Astrocyte (in vitro differentiated cells and primary cell): ENCODE data around the gene LAMC1. TPM values are rescaled to one million over a fixed set of nuclear protein-coding genes. Genes with fewer than 3 reads are reported as not detected.
"Not testable (repeated sequence)": the region's sequence is repeated elsewhere in the genome, so short reads cannot be mapped to it uniquely, and the experiment has no call there.

Experiments
- DNase-seq: peaks from one replicate; pipeline ENCODE4 v3.0.0-alpha.2; 2010; ENCODE audit warnings: low read depth
- FAIRE-seq: peaks from 2 replicates; lab custom pipeline; 2011; peaks lifted over from hg19 to GRCh38; lab: Jason Lieb, UNC
- H2AFZ ChIP-seq: 2 replicates; pipeline ENCODE4 v1.6.0; 2012; ENCODE audit warnings: low read depth, low read length, inconsistent platforms
- H3K27ac ChIP-seq: 2 replicates; pipeline ENCODE4 v1.5.1; 2011; ENCODE audit warnings: low read depth, low read length, inconsistent platforms
- H3K27me3 ChIP-seq: 2 replicates; pipeline ENCODE4 v1.6.0; 2011; ENCODE audit warnings: low read length, inconsistent platforms; ENCODE audit not compliant: insufficient read depth
- H3K36me3 ChIP-seq: 2 replicates; pipeline ENCODE4 v1.5.1; 2011; ENCODE audit warnings: low read length, inconsistent platforms; ENCODE audit not compliant: insufficient read depth
- H3K4me1 ChIP-seq: 2 replicates; pipeline ENCODE4 v1.5.1; 2011; ENCODE audit warnings: low read length, inconsistent platforms; ENCODE audit not compliant: insufficient read depth
- H3K4me2 ChIP-seq: 2 replicates; pipeline ENCODE4 v1.6.0; 2012; ENCODE audit warnings: low read length, inconsistent platforms
- H3K4me3 ChIP-seq: 2 replicates; pipeline ENCODE4 v1.5.1; 2011; ENCODE audit warnings: low read depth, mild to moderate bottlenecking, low read length, inconsistent platforms; ENCODE audit not compliant: insufficient read depth
- H3K79me2 ChIP-seq: 2 replicates; pipeline ENCODE4 v1.6.0; 2012; ENCODE audit warnings: mild to moderate bottlenecking, low read length, inconsistent platforms; ENCODE audit not compliant: insufficient read depth
- H3K9ac ChIP-seq: 2 replicates; pipeline ENCODE4 v1.6.0; 2012; ENCODE audit warnings: mild to moderate bottlenecking, low read length, inconsistent platforms
- H3K9me3 ChIP-seq: 2 replicates; pipeline ENCODE4 v1.5.1; 2012; ENCODE audit warnings: low read depth, mild to moderate bottlenecking, low read length, inconsistent platforms; ENCODE audit not compliant: insufficient read depth
- H4K20me1 ChIP-seq: 2 replicates; pipeline ENCODE4 v1.6.0; 2012; ENCODE audit warnings: low read length, inconsistent platforms; ENCODE audit not compliant: insufficient read depth
- H3K27ac Mint-ChIP-seq: one replicate; pipeline ENCODE4 v1.8.0; 2021; ENCODE audit warnings: mild to moderate bottlenecking, mixed read lengths; ENCODE audit not compliant: unreplicated experiment
- H3K27me3 Mint-ChIP-seq: one replicate; pipeline ENCODE4 v1.8.0; 2021; ENCODE audit warnings: low read depth, mixed read lengths; ENCODE audit not compliant: unreplicated experiment
- H3K36me3 Mint-ChIP-seq: one replicate; pipeline ENCODE4 v1.8.0; 2021; ENCODE audit warnings: low read depth, mixed read lengths; ENCODE audit not compliant: unreplicated experiment
- H3K4me1 Mint-ChIP-seq: one replicate; pipeline ENCODE4 v1.8.0; 2021; ENCODE audit warnings: low read depth, mixed read lengths; ENCODE audit not compliant: unreplicated experiment
- H3K4me3 Mint-ChIP-seq: one replicate; pipeline ENCODE4 v1.8.0; 2021; ENCODE audit warnings: mild to moderate bottlenecking, moderate library complexity, mixed read lengths; ENCODE audit not compliant: unreplicated experiment
- H3K9me3 Mint-ChIP-seq: one replicate; pipeline ENCODE4 v1.8.0; 2021; ENCODE audit warnings: mild to moderate bottlenecking, mixed read lengths; ENCODE audit not compliant: unreplicated experiment
- CTCF ChIP-seq: IDR thresholded peaks from 2 replicates; pipeline ENCODE4 v1.5.1; 2011; ENCODE audit warnings: low read depth, mild to moderate bottlenecking, inconsistent platforms, low read length, moderate library complexity; ENCODE audit not compliant: insufficient read depth
- EZH2 ChIP-seq: IDR thresholded peaks from 2 replicates; pipeline ENCODE4 v1.6.1; 2012; ENCODE audit warnings: mild to moderate bottlenecking, low read length, inconsistent platforms; ENCODE audit not compliant: insufficient read depth
- total RNA-seq: library from RNA; stranded (reverse); gene quantifications from 2 replicates; pipeline ENCODE4 v1.2.1, GENCODE V29; 2021

The LAMC1 gene
- total RNA-seq, 1 donor from 2014 or later = 270 TPM

GRCh38 chr1:183065168-183065706 is 42.0 kb downstream of the LAMC1 start:
- Mint-ChIP-seq H3K36me3 (peaks cover 6% of the 10 kb centered on the region), H3K27ac (no peak overlapping the region), H3K27me3 (no peaks in the 10 kb centered on the region), H3K4me3 (no peak overlapping the region), H3K4me1 (peaks cover 20% of the 10 kb centered on the region), H3K9me3 (no peaks in the 10 kb centered on the region)
- Histone ChIP-seq H3K27me3 (no peaks in the 10 kb centered on the region), H3K79me2 (peaks cover 98% of the 10 kb centered on the region), H3K36me3 (no peaks in the 10 kb centered on the region), H3K9ac (no peak overlapping the region), H3K4me3 (no peak overlapping the region), H3K4me1 (peaks cover 22% of the 10 kb centered on the region), H3K27ac (no peak overlapping the region), H3K9me3 (no peaks in the 10 kb centered on the region), H3K4me2 (no peak overlapping the region), H2AFZ (no peak overlapping the region), H4K20me1 (peaks cover 55% of the 10 kb centered on the region)
- FAIRE-seq = no peak
- DNase-seq = no peak
- TF ChIP-seq EZH2 (no peak), CTCF (no peak)

GRCh38 chr1:183066432-183066831 is 43.2 kb downstream of the LAMC1 start:
- not testable (repeated sequence) for H3K36me3 Mint-ChIP-seq, H3K27ac Mint-ChIP-seq, FAIRE-seq, H3K36me3 ChIP-seq, H3K9me3 ChIP-seq, H3K4me3 Mint-ChIP-seq, DNase-seq, H3K9me3 Mint-ChIP-seq, H3K27me3 ChIP-seq, H3K27ac ChIP-seq, H3K27me3 Mint-ChIP-seq, H3K4me3 ChIP-seq, H2AFZ ChIP-seq, H3K4me2 ChIP-seq, H3K9ac ChIP-seq
- peaks cover 31% of the 10 kb centered on the region for H3K4me1 Mint-ChIP-seq
- Histone ChIP-seq H4K20me1 (peaks cover 58% of the 10 kb centered on the region), H3K79me2 (peaks cover 98% of the 10 kb centered on the region), H3K4me1 (peaks cover 25% of the 10 kb centered on the region)

- Histone ChIP-seq H3K27me3 (no peaks in the 10 kb centered on the region), H2AFZ (no peak overlapping the region), H3K36me3 (no peaks in the 10 kb centered on the region), H3K4me2 (peak overlapping the region; percentile 77), H4K20me1 (peaks cover 70% of the 10 kb centered on the region), H3K4me3 (no peak overlapping the region), H3K27ac (peak overlapping the region; percentile 81), H3K4me1 (peaks cover 36% of the 10 kb centered on the region), H3K79me2 (peaks cover 98% of the 10 kb centered on the region), H3K9me3 (no peaks in the 10 kb centered on the region), H3K9ac (peak overlapping the region; percentile 60)
- TF ChIP-seq EZH2 (no peak), CTCF (no peak)
- peak; percentile 62 for DNase-seq
- no peak for FAIRE-seq
- Mint-ChIP-seq H3K36me3 (peaks cover 9% of the 10 kb centered on the region), H3K9me3 (no peaks in the 10 kb centered on the region), H3K27ac (no peak overlapping the region), H3K4me1 (peaks cover 41% of the 10 kb centered on the region), H3K27me3 (no peaks in the 10 kb centered on the region), H3K4me3 (no peak overlapping the region)
These were observed 46.5 kb downstream of the LAMC1 start for GRCh38 chr1:183069562-183070216.
